ENCODE results near the gene MALAT1. TPM values are rescaled to one million over a fixed set of nuclear protein-coding genes. Genes with fewer than 3 reads are reported as not detected.

The MALAT1 gene
- total and polyA plus RNA-seq, 2 of the 13 experiments (the other 11 are each of a cell fraction or from before 2014, with no cell fraction given) = 143 to 1,237 TPM

DNA sequence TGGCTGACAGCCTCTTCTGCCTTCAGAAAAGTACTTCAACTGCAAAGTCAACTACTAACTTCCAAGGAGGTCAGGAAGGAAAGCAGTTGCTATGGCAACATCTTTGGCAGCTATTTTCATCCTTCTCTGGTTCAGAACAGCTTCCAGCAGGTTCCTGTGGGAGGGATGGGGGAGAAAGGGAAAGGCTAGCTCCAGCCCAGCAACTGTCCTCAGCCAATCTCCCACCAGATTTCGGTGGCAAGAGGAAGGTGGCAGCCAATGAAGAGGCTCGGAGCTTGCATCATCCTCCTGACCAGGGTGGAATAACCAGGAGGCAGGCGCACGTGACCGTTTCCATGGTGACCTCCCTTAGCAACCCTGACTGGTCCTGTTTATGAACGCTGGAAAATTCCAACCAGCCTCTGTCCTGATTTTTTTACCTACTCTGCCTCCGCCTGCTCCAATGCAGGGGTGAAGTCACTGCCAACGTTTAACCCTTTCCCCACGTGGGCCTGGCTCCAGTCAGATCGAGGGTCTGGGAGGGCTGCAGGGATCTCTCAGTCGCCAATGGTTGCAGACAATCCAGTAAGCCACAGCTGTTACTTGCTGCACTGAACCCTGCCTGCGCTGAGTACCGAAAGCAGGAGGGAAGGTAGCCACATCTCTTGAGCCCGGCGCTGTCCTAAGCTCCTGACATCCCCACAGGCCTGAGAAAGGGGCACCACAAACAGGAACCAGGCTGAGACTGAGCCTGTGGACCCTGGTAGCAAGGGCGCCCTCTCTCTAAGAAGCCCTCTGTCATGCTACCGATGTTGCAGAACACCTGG is 11.2 kb upstream of the MALAT1 start (continued):
- TF ChIP-seq NCOR1 (IDR thresholded peaks at IDR 0.05; ENCODE audit: borderline replicate concordance, low read length) (peak; percentile 45; the same call in 1 of the 2 replicates), ZBTB7A (CRISPR knock-in tag; IDR thresholded peaks at IDR 0.05) (peak; percentile 54; the same call in 1 of the 2 replicates), SYNCRIP (IDR thresholded peaks at IDR 0.05; ENCODE audit: insufficient read depth, low read depth, low read length) (no peak), ZFP36L1 (CRISPR knock-in tag; IDR thresholded peaks at IDR 0.05) (0 out of 2 replicates have a peak, but pooled peaks have one; percentile 60), ZNF333 (CRISPR knock-in tag; IDR thresholded peaks at IDR 0.05; ENCODE audit: borderline replicate concordance) (no peak), RCOR2 (CRISPR knock-in tag; IDR thresholded peaks at IDR 0.05) (peak; percentile 57; the same call in 1 of the 2 replicates), ZNF792 (CRISPR knock-in tag; IDR thresholded peaks at IDR 0.05) (peak; percentile 31; the same call in 1 of the 2 replicates), HNF4G (IDR thresholded peaks at IDR 0.05; ENCODE audit: borderline replicate concordance, low read depth, low read length) (no peak), HNF4G (CRISPR knock-in tag; IDR thresholded peaks at IDR 0.05; ENCODE audit: borderline replicate concordance, low read depth) (no peak), SRSF4 (IDR thresholded peaks at IDR 0.05; ENCODE audit: low read depth, low read length, poor library complexity, severe bottlenecking) (no peak), TCF7L2 (IDR thresholded peaks at IDR 0.05; ENCODE audit: low read depth, low read length) (no peak), MYC (CRISPR knock-in tag; IDR thresholded peaks at IDR 0.05; ENCODE audit: borderline replicate concordance) (peak; percentile 58; the same call in 1 of the 2 replicates), SMAD1 (CRISPR knock-in tag; IDR thresholded peaks at IDR 0.05; ENCODE audit: borderline replicate concordance, low read depth) (0 out of 2 replicates have a peak, but pooled peaks have one; percentile 21)
- TF ChIP-seq, protein P1, sequence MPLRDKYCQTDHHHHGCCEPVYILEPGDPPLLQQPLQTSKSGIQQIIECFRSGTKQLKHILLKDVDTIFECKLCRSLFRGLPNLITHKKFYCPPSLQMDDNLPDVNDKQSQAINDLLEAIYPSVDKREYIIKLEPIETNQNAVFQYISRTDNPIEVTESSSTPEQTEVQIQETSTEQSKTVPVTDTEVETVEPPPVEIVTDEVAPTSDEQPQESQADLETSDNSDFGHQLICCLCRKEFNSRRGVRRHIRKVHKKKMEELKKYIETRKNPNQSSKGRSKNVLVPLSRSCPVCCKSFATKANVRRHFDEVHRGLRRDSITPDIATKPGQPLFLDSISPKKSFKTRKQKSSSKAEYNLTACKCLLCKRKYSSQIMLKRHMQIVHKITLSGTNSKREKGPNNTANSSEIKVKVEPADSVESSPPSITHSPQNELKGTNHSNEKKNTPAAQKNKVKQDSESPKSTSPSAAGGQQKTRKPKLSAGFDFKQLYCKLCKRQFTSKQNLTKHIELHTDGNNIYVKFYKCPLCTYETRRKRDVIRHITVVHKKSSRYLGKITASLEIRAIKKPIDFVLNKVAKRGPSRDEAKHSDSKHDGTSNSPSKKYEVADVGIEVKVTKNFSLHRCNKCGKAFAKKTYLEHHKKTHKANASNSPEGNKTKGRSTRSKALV (CRISPR knock-in tag; IDR thresholded peaks at IDR 0.05) = no peak
- TF ChIP-seq, protein P2, sequence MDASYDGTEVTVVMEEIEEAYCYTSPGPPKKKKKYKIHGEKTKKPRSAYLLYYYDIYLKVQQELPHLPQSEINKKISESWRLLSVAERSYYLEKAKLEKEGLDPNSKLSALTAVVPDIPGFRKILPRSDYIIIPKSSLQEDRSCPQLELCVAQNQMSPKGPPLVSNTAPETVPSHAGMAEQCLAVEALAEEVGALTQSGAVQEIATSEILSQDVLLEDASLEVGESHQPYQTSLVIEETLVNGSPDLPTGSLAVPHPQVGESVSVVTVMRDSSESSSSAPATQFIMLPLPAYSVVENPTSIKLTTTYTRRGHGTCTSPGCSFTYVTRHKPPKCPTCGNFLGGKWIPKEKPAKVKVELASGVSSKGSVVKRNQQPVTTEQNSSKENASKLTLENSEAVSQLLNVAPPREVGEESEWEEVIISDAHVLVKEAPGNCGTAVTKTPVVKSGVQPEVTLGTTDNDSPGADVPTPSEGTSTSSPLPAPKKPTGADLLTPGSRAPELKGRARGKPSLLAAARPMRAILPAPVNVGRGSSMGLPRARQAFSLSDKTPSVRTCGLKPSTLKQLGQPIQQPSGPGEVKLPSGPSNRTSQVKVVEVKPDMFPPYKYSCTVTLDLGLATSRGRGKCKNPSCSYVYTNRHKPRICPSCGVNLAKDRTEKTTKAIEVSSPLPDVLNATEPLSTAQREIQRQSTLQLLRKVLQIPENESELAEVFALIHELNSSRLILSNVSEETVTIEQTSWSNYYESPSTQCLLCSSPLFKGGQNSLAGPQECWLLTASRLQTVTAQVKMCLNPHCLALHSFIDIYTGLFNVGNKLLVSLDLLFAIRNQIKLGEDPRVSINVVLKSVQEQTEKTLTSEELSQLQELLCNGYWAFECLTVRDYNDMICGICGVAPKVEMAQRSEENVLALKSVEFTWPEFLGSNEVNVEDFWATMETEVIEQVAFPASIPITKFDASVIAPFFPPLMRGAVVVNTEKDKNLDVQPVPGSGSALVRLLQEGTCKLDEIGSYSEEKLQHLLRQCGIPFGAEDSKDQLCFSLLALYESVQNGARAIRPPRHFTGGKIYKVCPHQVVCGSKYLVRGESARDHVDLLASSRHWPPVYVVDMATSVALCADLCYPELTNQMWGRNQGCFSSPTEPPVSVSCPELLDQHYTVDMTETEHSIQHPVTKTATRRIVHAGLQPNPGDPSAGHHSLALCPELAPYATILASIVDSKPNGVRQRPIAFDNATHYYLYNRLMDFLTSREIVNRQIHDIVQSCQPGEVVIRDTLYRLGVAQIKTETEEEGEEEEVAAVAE (CRISPR knock-in tag; IDR thresholded peaks at IDR 0.05; ENCODE audit: borderline replicate concordance) = no peak
- TF ChIP-seq, protein P3, sequence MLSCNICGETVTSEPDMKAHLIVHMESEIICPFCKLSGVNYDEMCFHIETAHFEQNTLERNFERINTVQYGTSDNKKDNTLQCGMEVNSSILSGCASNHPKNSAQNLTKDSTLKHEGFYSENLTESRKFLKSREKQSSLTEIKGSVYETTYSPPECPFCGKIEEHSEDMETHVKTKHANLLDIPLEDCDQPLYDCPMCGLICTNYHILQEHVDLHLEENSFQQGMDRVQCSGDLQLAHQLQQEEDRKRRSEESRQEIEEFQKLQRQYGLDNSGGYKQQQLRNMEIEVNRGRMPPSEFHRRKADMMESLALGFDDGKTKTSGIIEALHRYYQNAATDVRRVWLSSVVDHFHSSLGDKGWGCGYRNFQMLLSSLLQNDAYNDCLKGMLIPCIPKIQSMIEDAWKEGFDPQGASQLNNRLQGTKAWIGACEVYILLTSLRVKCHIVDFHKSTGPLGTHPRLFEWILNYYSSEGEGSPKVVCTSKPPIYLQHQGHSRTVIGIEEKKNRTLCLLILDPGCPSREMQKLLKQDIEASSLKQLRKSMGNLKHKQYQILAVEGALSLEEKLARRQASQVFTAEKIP (CRISPR knock-in tag; IDR thresholded peaks at IDR 0.05; ENCODE audit: borderline replicate concordance) = no peak

All from HepG2 (cell line).